Liver (tissue), 3 donors: Measurements from ENCODE around the gene PROSER3.

Experiments used
- EGR1 ChIP-seq, 2 donors: IDR thresholded peaks; 2 replicates each; pipeline ENCODE4 v1.6.1; 2016 to 2018; ENCODE audit warnings: antibody characterized with exemption in 2 of 2, low read depth in 2 of 2
- GABPA ChIP-seq, 2 donors: IDR thresholded peaks in 1 of 2; conservative IDR thresholded peaks in 1 of 2; 2 replicates each; pipeline ENCODE4 v1.6.1; 2016; ENCODE audit warnings: antibody characterized with exemption in 2 of 2, mild to moderate bottlenecking in 1 of 2, moderate library complexity in 1 of 2
- HNF4A ChIP-seq, 2 donors: conservative IDR thresholded peaks; 2 replicates each; pipeline ENCODE4 v1.6.1; 2016; ENCODE audit warnings: antibody characterized with exemption in 2 of 2, mild to moderate bottlenecking in 2 of 2
- JUND ChIP-seq, 2 donors: IDR thresholded peaks; 2 replicates each; pipeline ENCODE4 v1.6.1; 2016; ENCODE audit warnings: antibody characterized with exemption in 2 of 2
- RXRA ChIP-seq, 2 donors: IDR thresholded peaks; 2 replicates each; pipeline ENCODE4 v1.6.1; 2017 to 2018; ENCODE audit warnings: antibody characterized with exemption in 2 of 2, mild to moderate bottlenecking in 1 of 2
- TAF1 ChIP-seq: conservative IDR thresholded peaks from 2 replicates; pipeline ENCODE4 v1.6.1; 2016; ENCODE audit warnings: antibody characterized with exemption, mild to moderate bottlenecking
- YY1 ChIP-seq: IDR thresholded peaks from 2 replicates; pipeline ENCODE4 v1.6.1; 2016; ENCODE audit warnings: antibody characterized with exemption, mild to moderate bottlenecking
- TF ChIP-seq, protein P1 (sequence below): IDR thresholded peaks from 2 replicates; pipeline ENCODE4 v1.6.1; 2016; ENCODE audit warnings: antibody characterized with exemption, mild to moderate bottlenecking
- TF ChIP-seq, protein P2 (sequence below): fragments of 150-350 bp; IDR thresholded peaks from 2 replicates; pipeline ENCODE4 v1.5.1; 2017; ENCODE audit warnings: improper control_type of control experiment, low read depth, low read length; ENCODE audit not compliant: missing input control
- donor health status: healthy.
- donor health status: healthy.

DNA sequence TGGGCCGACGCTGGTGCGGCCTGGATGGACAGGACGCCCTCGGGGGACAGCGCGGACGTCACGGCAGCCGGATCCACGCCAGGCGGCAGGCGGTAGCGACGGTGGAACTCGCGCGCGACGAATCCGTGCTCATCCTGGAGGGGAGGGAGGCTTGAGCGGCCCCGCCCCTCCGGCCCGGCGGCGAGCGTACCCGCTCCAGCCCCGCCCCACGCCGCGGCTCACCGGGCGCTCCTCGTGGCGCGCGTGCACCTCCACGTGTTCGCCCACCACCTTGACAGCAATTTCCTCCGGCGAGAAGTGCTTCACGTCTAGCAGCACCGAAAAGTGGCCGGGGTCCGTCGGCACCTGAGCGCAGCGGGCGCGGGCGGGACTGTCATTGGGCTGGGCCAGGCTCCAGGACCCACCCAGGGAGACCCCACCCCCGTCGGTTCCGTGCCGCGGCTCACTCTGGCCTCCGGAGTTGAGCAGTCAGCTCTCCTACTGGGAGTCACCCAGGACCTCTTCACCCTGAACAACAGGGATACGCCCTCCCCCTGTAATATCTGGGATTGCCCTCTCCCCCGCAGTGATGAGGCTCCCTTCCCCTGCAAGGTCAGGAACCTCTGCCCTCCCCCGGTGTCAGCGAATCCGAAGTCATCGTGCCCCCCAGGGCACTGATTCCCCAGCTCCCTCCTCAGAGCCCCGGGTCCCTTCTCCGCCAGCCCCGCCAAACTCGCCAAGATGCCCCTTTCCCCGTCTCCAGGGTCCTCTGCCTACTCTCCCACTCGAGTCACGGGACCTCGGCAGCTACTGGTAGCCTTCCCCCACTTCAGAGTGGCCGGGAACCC is 2.2 kb upstream of the PROSER3 start:
- TF ChIP-seq TAF1 (no peak), RXRA (IDR thresholded peaks at IDR 0.05) (no peak), HNF4A (conservative IDR thresholded peaks at IDR 0.05) (no peak), EGR1 (IDR thresholded peaks at IDR 0.05; ENCODE audit: low read depth in 2 of 2) (no peak), JUND (IDR thresholded peaks at IDR 0.05) (no peak), YY1 (no peak), GABPA (IDR thresholded peaks at IDR 0.05 in 1 of 2, conservative IDR thresholded peaks at IDR 0.05 in 1 of 2) (no peak)
- TF ChIP-seq, protein P1, sequence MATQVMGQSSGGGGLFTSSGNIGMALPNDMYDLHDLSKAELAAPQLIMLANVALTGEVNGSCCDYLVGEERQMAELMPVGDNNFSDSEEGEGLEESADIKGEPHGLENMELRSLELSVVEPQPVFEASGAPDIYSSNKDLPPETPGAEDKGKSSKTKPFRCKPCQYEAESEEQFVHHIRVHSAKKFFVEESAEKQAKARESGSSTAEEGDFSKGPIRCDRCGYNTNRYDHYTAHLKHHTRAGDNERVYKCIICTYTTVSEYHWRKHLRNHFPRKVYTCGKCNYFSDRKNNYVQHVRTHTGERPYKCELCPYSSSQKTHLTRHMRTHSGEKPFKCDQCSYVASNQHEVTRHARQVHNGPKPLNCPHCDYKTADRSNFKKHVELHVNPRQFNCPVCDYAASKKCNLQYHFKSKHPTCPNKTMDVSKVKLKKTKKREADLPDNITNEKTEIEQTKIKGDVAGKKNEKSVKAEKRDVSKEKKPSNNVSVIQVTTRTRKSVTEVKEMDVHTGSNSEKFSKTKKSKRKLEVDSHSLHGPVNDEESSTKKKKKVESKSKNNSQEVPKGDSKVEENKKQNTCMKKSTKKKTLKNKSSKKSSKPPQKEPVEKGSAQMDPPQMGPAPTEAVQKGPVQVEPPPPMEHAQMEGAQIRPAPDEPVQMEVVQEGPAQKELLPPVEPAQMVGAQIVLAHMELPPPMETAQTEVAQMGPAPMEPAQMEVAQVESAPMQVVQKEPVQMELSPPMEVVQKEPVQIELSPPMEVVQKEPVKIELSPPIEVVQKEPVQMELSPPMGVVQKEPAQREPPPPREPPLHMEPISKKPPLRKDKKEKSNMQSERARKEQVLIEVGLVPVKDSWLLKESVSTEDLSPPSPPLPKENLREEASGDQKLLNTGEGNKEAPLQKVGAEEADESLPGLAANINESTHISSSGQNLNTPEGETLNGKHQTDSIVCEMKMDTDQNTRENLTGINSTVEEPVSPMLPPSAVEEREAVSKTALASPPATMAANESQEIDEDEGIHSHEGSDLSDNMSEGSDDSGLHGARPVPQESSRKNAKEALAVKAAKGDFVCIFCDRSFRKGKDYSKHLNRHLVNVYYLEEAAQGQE, result no peak
- TF ChIP-seq, protein P2, sequence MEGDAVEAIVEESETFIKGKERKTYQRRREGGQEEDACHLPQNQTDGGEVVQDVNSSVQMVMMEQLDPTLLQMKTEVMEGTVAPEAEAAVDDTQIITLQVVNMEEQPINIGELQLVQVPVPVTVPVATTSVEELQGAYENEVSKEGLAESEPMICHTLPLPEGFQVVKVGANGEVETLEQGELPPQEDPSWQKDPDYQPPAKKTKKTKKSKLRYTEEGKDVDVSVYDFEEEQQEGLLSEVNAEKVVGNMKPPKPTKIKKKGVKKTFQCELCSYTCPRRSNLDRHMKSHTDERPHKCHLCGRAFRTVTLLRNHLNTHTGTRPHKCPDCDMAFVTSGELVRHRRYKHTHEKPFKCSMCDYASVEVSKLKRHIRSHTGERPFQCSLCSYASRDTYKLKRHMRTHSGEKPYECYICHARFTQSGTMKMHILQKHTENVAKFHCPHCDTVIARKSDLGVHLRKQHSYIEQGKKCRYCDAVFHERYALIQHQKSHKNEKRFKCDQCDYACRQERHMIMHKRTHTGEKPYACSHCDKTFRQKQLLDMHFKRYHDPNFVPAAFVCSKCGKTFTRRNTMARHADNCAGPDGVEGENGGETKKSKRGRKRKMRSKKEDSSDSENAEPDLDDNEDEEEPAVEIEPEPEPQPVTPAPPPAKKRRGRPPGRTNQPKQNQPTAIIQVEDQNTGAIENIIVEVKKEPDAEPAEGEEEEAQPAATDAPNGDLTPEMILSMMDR, result no peak
